HepG2 (cell line): ENCODE data around the gene TMEM127. TPM values are rescaled to one million over a fixed set of nuclear protein-coding genes. Genes with fewer than 3 reads are reported as not detected.

ENCODE experiments used
- CBX1 ChIP-seq: IDR thresholded peaks from one replicate; pipeline ENCODE4 v1.6.1; 2016; ENCODE audit warnings: antibody characterized with exemption, low read depth
- CENPX ChIP-seq: sonication (generic); formaldehyde crosslinking; IDR thresholded peaks from 2 replicates; pipeline ENCODE4 v1.9.0; 2021; ENCODE audit warnings: mild to moderate bottlenecking, missing genetic modification reagents, moderate library complexity
- ERF ChIP-seq: IDR thresholded peaks from 2 replicates; pipeline ENCODE4 v1.6.1; 2018; ENCODE audit warnings: missing biosample characterization, missing genetic modification reagents
- NAIF1 ChIP-seq: sonication (generic); formaldehyde crosslinking; IDR thresholded peaks from 2 replicates; pipeline ENCODE4 v1.5.0; 2020; ENCODE audit warnings: mild to moderate bottlenecking, missing genetic modification reagents, borderline replicate concordance
- NFKBIZ ChIP-seq: IDR thresholded peaks from 2 replicates; pipeline ENCODE4 v1.6.1; 2018; ENCODE audit warnings: missing genetic modification reagents, missing compliant biosample characterization
- PAF1 ChIP-seq: IDR thresholded peaks from 2 replicates; pipeline ENCODE4 v1.6.1; 2016; ENCODE audit warnings: missing genetic modification reagents, missing compliant biosample characterization
- RELA ChIP-seq: sonication (generic); formaldehyde crosslinking; IDR thresholded peaks from 2 replicates; pipeline ENCODE4 v1.4.0; 2020; ENCODE audit warnings: missing genetic modification reagents
- RXRA ChIP-seq: sonication (generic); formaldehyde crosslinking; IDR thresholded peaks from 2 replicates; pipeline ENCODE4 v1.5.1; 2020; ENCODE audit warnings: missing genetic modification reagents
- ZMYM3 ChIP-seq: sonication (generic); formaldehyde crosslinking; IDR thresholded peaks from 2 replicates; pipeline ENCODE4 v1.5.1; 2020; ENCODE audit warnings: mild to moderate bottlenecking, missing genetic modification reagents
- ZNF431 ChIP-seq: sonication (generic); formaldehyde crosslinking; IDR thresholded peaks from 2 replicates; pipeline ENCODE4 v1.9.0; 2022; ENCODE audit warnings: missing genetic modification reagents, low read depth, mild to moderate bottlenecking, borderline replicate concordance
- ZNF468 ChIP-seq: sonication (generic); formaldehyde crosslinking; IDR thresholded peaks from 2 replicates; pipeline ENCODE4 v1.8.0; 2022; ENCODE audit warnings: mild to moderate bottlenecking, moderate library complexity, missing genetic modification reagents
- ZNF816 ChIP-seq: sonication (generic); formaldehyde crosslinking; IDR thresholded peaks from 2 replicates; pipeline ENCODE4 v1.8.0; 2022; ENCODE audit warnings: missing genetic modification reagents, mild to moderate bottlenecking, borderline replicate concordance
- polyA plus RNA-seq, 8 experiments: library from polyadenylated mRNA; depleted of rRNA in 3 of 8; stranded (reverse) in 7 of 8; unstranded in 1 of 8; fragments of >200 nt; fragmentation: Illumina TruSeq in 4 of 8; extraction: Trizol in 4 of 8; gene quantifications; 2 replicates each; pipeline versions ENCODE4 v1.2.1 to v1.2.3, GENCODE V29; 2011 to 2016; ENCODE audit warnings: low read depth in 4 of 8, missing spikeins in 1 of 8, mixed read lengths in 1 of 8; ENCODE audit not compliant: insufficient read depth in 1 of 8
- total RNA-seq, 5 experiments: library from RNA; depleted of rRNA; stranded (reverse); fragments of >200 nt; fragmentation: Illumina TruSeq; extraction: Trizol; gene quantifications; 2 replicates each; pipeline ENCODE4 v1.2.3, GENCODE V29; 2016; ENCODE audit warnings: low read depth in 1 of 5
- TF ChIP-seq, protein P1 (sequence below): sonication (generic); formaldehyde crosslinking; IDR thresholded peaks from 2 replicates; pipeline ENCODE4 v1.4.0; 2020; ENCODE audit warnings: mild to moderate bottlenecking, missing genetic modification reagents, borderline replicate concordance
- TF ChIP-seq, protein P2 (sequence below): sonication (generic); IDR thresholded peaks from 2 replicates; pipeline ENCODE4 v1.6.1; 2016; ENCODE audit warnings: low read depth, borderline replicate concordance
- TF ChIP-seq, protein P3 (sequence below): sonication (generic); formaldehyde crosslinking; IDR thresholded peaks from 2 replicates; pipeline ENCODE4 v1.8.1; 2023; ENCODE audit warnings: mild to moderate bottlenecking, missing genetic modification reagents
- TF ChIP-seq, protein P4 (sequence below): sonication (generic); formaldehyde crosslinking; IDR thresholded peaks from 2 replicates; pipeline ENCODE4 v1.5.0; 2020; ENCODE audit warnings: mild to moderate bottlenecking, missing genetic modification reagents
- TF ChIP-seq, protein P5 (sequence below): IDR thresholded peaks from 2 replicates; pipeline ENCODE4 v1.6.1; 2016

The TMEM127 gene
- total and polyA plus RNA-seq, 2 of the 13 experiments (the other 11 are each of a cell fraction or from before 2014, with no cell fraction given) = 21.5 to 33.9 TPM

DNA sequence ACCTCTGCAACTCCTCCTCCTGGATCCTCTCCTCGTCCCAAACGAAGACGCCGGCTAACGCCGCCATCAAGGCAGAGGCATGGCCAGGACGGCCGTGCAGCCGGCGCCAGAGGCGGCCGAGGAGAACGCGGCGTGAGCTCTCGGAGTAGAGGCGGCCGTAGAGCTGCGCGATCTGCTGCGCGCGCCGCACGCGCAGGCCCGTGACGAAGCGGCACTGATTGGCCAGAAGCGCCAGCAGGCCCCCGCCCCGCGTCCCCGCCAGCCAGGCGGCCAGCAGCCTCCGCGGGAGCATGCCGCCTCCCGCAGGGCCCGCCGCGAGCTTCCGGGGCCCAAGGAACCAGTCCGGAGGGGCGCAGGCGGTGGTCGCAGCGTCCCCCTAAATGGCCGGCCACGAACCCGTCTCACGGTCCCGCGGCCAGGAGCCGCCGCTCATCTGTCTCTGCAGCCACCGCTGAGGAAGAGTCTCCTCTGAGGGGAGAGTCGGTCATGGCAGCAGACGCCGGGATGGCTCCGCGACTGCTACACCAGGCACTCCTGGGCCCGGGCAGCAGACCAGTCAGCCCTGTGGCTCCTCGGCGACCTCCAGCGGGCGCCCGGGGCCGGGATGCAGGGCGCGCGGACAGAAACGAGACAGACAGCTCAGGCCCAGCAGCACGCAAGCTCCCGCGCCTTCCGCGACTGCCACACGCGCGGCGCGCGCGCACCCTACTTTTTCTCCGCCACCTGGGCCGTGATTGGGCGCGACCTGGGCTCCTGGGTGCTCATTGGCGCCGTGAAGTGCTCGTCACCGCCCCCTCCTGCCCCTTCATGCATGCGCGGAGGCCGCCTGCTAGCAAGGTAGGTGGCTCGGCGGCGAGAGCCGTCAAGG is 57.4 kb downstream of the TMEM127 start, which contains the start of gene STARD7 (continued):
- peak; percentile 69 for TF ChIP-seq ZNF431
- TF ChIP-seq, protein P1, sequence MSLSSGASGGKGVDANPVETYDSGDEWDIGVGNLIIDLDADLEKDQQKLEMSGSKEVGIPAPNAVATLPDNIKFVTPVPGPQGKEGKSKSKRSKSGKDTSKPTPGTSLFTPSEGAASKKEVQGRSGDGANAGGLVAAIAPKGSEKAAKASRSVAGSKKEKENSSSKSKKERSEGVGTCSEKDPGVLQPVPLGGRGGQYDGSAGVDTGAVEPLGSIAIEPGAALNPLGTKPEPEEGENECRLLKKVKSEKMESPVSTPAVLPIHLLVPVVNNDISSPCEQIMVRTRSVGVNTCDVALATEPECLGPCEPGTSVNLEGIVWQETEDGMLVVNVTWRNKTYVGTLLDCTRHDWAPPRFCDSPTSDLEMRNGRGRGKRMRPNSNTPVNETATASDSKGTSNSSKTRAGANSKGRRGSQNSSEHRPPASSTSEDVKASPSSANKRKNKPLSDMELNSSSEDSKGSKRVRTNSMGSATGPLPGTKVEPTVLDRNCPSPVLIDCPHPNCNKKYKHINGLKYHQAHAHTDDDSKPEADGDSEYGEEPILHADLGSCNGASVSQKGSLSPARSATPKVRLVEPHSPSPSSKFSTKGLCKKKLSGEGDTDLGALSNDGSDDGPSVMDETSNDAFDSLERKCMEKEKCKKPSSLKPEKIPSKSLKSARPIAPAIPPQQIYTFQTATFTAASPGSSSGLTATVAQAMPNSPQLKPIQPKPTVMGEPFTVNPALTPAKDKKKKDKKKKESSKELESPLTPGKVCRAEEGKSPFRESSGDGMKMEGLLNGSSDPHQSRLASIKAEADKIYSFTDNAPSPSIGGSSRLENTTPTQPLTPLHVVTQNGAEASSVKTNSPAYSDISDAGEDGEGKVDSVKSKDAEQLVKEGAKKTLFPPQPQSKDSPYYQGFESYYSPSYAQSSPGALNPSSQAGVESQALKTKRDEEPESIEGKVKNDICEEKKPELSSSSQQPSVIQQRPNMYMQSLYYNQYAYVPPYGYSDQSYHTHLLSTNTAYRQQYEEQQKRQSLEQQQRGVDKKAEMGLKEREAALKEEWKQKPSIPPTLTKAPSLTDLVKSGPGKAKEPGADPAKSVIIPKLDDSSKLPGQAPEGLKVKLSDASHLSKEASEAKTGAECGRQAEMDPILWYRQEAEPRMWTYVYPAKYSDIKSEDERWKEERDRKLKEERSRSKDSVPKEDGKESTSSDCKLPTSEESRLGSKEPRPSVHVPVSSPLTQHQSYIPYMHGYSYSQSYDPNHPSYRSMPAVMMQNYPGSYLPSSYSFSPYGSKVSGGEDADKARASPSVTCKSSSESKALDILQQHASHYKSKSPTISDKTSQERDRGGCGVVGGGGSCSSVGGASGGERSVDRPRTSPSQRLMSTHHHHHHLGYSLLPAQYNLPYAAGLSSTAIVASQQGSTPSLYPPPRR (CRISPR knock-in tag) = peak; percentile 67
- peak; percentile 83 for TF ChIP-seq RXRA (CRISPR knock-in tag)
- peak; percentile 29 for TF ChIP-seq CBX1
- TF ChIP-seq ZMYM3 = no peak
- TF ChIP-seq, protein P2, sequence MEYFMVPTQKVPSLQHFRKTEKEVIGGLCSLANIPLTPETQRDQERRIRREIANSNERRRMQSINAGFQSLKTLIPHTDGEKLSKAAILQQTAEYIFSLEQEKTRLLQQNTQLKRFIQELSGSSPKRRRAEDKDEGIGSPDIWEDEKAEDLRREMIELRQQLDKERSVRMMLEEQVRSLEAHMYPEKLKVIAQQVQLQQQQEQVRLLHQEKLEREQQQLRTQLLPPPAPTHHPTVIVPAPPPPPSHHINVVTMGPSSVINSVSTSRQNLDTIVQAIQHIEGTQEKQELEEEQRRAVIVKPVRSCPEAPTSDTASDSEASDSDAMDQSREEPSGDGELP = peak; percentile 37; the same call in 1 of the 2 replicates
- peak; percentile 86 for TF ChIP-seq ZNF816 (CRISPR knock-in tag)
- TF ChIP-seq RELA (CRISPR knock-in tag) = no peak; the same call in 1 of the 2 replicates
- TF ChIP-seq, protein P3, sequence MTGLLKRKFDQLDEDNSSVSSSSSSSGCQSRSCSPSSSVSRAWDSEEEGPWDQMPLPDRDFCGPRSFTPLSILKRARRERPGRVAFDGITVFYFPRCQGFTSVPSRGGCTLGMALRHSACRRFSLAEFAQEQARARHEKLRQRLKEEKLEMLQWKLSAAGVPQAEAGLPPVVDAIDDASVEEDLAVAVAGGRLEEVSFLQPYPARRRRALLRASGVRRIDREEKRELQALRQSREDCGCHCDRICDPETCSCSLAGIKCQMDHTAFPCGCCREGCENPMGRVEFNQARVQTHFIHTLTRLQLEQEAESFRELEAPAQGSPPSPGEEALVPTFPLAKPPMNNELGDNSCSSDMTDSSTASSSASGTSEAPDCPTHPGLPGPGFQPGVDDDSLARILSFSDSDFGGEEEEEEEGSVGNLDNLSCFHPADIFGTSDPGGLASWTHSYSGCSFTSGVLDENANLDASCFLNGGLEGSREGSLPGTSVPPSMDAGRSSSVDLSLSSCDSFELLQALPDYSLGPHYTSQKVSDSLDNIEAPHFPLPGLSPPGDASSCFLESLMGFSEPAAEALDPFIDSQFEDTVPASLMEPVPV (CRISPR knock-in tag) = peak; percentile 29; the same call in 1 of the 2 replicates
- TF ChIP-seq, protein P4, sequence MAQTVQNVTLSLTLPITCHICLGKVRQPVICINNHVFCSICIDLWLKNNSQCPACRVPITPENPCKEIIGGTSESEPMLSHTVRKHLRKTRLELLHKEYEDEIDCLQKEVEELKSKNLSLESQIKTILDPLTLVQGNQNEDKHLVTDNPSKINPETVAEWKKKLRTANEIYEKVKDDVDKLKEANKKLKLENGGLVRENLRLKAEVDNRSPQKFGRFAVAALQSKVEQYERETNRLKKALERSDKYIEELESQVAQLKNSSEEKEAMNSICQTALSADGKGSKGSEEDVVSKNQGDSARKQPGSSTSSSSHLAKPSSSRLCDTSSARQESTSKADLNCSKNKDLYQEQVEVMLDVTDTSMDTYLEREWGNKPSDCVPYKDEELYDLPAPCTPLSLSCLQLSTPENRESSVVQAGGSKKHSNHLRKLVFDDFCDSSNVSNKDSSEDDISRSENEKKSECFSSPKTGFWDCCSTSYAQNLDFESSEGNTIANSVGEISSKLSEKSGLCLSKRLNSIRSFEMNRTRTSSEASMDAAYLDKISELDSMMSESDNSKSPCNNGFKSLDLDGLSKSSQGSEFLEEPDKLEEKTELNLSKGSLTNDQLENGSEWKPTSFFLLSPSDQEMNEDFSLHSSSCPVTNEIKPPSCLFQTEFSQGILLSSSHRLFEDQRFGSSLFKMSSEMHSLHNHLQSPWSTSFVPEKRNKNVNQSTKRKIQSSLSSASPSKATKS (CRISPR knock-in tag) = no peak
- TF ChIP-seq PAF1 (CRISPR knock-in tag) = no peak
- 0 out of 2 replicates have a peak, but pooled peaks have one; percentile 47 for TF ChIP-seq NAIF1 (CRISPR knock-in tag)
- TF ChIP-seq CENPX (CRISPR knock-in tag) = no peak
- TF ChIP-seq ZNF468 (CRISPR knock-in tag) = peak; percentile 92
- TF ChIP-seq NFKBIZ (CRISPR knock-in tag) = no peak
- TF ChIP-seq, protein P5, sequence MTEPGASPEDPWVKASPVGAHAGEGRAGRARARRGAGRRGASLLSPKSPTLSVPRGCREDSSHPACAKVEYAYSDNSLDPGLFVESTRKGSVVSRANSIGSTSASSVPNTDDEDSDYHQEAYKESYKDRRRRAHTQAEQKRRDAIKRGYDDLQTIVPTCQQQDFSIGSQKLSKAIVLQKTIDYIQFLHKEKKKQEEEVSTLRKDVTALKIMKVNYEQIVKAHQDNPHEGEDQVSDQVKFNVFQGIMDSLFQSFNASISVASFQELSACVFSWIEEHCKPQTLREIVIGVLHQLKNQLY (CRISPR knock-in tag) = no peak; the same call in 1 of the 2 replicates
- TF ChIP-seq ERF (CRISPR knock-in tag) = peak; percentile 18; the same call in 1 of the 2 replicates
